Astrocyte of the spinal cord (primary cell): ENCODE results near the gene RNASE9.
"Not testable (repeated sequence)": the region's sequence is repeated elsewhere in the genome, so short reads cannot be mapped to it uniquely, and the experiment has no call there.

ENCODE experiments used
- DNase-seq: peaks from one replicate; pipeline ENCODE4 v3.0.0; 2011; ENCODE audit warnings: low read depth, low spot score
- H3K4me3 ChIP-seq: 2 replicates; pipeline ENCODE4 v1.5.1; 2011; ENCODE audit warnings: low read depth, mild to moderate bottlenecking, low read length, moderate library complexity
- CTCF ChIP-seq: IDR thresholded peaks from 2 replicates; pipeline ENCODE4 v1.5.1; 2012; ENCODE audit warnings: low read depth, mild to moderate bottlenecking, low read length, inconsistent platforms
- in situ Hi-C: cut with HindIII; loops from 2 replicates; pipeline ENCODE4 v1.10.0; 2017; ENCODE audit warnings: low sequenced_read_pairs

RNASE9 gene

DNA sequence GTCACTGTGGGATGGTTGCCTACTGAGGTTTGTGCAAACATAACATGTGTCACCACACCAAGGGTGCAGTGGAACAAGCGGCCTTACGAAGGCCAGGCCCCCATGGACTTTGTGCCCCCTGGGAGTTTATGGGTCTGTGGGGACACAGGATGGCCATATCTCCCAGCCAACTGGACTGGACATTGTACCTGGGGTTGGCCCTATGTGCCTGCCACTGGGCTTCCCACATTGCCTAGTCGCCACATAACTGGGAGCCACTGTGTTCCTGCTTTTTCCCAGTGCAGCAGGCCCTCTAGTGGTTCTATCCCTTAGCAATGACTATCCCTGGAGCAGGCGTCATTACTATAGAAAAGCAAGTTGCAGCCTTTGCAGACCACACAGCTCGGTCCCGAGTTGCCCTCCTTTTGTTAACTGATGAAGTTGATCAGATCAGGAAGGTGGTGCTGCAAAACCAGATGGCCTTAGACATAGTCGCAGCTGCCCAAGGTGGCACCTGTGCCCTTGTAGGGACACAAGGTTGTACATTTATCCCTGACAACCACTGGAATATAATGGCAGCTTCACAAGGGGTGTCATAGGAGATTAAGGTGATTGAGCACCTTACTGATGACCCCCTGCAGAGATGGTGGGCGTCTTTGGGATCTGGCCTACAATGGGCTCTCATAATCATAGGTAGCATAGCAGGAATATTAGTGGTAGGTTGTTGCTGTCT, 45.5 kb upstream of the RNASE9 start:
- TF ChIP-seq CTCF: peak; percentile 53
- peak; percentile 11 for DNase-seq
- H3K4me3 ChIP-seq: no peak overlapping the region
- in situ Hi-C loops: no loop called here

- no peak for DNase-seq
- in situ Hi-C loops: no loop called here
- no peak overlapping the region for H3K4me3 ChIP-seq
- TF ChIP-seq CTCF: no peak
Measured at GRCh38 chr14:20603813-20604690, 43.2 kb upstream of the RNASE9 start.

DNA sequence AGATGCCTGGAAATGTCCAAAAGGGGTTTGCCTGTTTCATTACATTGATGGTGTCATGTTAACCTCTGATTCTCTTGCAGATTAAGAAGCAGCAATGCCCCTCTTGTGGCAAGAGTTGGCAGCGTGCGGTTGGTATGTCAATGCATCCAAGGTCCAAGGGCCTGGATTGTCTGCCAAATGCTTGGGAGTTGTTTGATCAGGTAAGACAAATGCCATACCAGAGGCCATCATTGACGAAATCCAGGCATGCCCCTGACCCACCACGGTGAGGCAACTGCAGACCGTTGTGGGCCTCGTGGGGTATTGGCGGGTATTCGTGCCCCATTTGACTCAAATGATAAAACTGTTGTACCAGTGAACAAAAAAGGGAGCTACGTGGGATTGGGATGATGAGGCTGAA, 41.7 kb upstream of the RNASE9 start:
- no peak for DNase-seq

GRCh38 chr14:20601522-20601921, 40.7 kb upstream of the RNASE9 start:
- in situ Hi-C loops: no loop called here
- no peak overlapping the region for H3K4me3 ChIP-seq
- DNase-seq: no peak
- TF ChIP-seq CTCF: no peak

More for the DNA sequence above, 41.7 kb upstream of the RNASE9 start:
- TF ChIP-seq CTCF: no peak
- H3K4me3 ChIP-seq: no peak overlapping the region
- in situ Hi-C loops: no loop called here

DNA sequence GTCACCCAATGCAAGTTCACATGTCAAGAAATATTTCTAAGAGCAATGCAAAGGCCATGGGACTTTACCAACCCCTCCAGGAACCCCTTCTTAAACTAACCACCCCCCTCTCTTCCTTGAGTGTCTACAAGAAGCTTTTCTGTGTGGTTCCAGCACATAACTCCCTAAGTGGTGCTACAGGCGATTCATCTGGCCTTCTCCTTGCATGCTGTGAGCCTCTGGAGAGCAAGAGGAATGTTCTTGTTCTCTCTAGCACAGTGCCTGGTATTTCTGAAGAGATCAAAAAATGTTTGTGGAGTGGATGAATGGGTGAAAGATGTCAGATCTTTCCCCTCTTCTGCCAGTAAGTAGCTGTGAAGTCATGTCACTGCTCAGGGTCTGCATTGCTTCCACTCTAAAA, 36.3 kb upstream of the RNASE9 start:
- in situ Hi-C loops: no loop called here
- H3K4me3 ChIP-seq: no peak overlapping the region
- DNase-seq: no peak
- TF ChIP-seq CTCF: no peak

DNA sequence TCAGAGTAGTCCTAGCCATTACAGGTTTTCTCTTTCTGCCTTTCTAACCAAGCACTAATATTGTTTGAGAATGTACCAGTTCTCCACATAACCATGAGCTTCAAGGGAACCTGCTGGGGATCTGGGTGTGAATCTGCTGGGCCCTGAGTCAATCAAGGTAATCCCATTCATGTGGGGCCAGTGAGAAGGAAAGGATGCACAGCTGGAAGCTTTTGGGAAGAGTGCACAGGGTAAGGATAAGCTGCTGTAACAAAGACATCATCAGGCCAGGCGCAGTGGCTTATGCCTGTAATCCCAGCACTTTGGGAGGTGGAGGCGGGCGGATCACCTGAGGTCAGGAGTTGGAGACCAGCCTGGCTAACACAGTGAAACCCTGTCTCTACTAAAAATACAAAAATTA, 34.9 kb upstream of the RNASE9 start:
- in situ Hi-C loops, DNase-seq, H3K4me3 ChIP-seq: not testable (repeated sequence)

DNA sequence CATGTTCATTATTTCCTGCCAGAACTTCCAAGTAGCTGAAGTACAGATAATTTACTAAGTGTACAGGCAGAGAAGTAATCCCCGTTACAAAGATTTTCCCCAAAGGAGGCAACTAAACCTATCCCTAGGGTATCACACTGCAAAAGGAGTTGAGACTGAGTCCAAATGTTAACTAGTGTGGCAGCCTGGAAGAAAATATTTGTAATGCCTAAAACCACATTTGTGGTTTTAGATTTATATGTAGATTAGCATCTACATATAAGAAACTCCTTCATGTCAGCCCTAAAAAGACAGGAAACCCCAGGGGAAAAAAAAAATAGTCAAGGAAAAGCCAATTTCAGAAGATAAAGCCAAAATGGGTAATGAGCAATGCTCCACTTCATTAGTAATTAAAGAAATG, 31.7 kb upstream of the RNASE9 start:
- DNase-seq: no peak
- in situ Hi-C loops: no loop called here
- TF ChIP-seq CTCF: no peak
- no peak overlapping the region for H3K4me3 ChIP-seq
